GM10266 (cell line): ENCODE measurements around the gene HAUS6.
A peak's percentile ranks its signal among the peaks of the same experiment; 100 is the strongest.

Source experiments
- DNase-seq: peaks from one replicate; pipeline ENCODE4 v3.0.0; 2012; ENCODE audit errors: extremely low spot score
- TF ChIP-seq, protein P1 (sequence below): IDR thresholded peaks from 2 replicates; pipeline ENCODE4 v1.5.1; 2012; ENCODE audit warnings: mild to moderate bottlenecking, low read depth; ENCODE audit not compliant: control insufficient read depth, insufficient read depth; ENCODE audit errors: missing control alignments

The HAUS6 gene

DNA sequence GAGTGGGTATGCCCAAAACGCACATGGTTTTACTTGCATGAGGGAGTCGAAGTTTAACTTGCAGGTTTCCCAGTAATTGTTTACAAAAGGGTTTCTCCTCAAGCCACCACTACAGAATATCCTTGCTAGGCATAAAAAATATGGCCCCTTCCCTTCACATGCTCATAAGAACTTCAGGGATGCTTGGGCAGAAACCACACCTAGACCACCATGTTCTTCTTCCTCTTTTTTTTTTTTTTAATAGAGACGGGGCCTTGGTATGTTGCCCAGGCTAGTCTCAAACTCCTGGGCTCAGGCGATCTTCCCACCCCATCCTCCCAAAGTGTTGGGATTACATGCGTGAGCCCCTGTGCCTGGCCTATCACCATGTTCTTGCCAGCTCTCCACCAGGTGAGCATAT, 43.2 kb upstream of the HAUS6 start:
- TF ChIP-seq, protein P1, sequence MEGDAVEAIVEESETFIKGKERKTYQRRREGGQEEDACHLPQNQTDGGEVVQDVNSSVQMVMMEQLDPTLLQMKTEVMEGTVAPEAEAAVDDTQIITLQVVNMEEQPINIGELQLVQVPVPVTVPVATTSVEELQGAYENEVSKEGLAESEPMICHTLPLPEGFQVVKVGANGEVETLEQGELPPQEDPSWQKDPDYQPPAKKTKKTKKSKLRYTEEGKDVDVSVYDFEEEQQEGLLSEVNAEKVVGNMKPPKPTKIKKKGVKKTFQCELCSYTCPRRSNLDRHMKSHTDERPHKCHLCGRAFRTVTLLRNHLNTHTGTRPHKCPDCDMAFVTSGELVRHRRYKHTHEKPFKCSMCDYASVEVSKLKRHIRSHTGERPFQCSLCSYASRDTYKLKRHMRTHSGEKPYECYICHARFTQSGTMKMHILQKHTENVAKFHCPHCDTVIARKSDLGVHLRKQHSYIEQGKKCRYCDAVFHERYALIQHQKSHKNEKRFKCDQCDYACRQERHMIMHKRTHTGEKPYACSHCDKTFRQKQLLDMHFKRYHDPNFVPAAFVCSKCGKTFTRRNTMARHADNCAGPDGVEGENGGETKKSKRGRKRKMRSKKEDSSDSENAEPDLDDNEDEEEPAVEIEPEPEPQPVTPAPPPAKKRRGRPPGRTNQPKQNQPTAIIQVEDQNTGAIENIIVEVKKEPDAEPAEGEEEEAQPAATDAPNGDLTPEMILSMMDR = no peak
- no peak for DNase-seq

DNA sequence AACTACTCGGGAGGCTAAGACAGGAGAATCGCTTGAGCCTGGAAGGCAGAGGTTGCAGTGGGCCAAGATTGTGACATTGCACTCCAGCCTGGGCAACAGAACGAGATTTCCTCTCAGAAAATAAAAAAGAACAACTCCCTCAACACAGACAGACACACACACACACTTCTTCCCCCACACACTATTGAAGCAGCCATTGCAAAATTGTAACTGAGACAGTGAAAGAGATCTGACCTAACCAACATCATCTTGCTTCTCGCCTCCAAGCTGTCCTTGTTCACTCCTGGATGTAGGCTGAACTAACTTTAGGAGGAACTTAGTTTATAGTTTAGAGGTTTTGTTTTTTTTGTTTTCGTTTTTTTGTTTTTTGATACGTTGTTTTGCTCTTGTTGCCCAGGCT, 37.6 kb upstream of the HAUS6 start:
- TF ChIP-seq, protein P1 = no peak
- DNase-seq = no peak

DNA sequence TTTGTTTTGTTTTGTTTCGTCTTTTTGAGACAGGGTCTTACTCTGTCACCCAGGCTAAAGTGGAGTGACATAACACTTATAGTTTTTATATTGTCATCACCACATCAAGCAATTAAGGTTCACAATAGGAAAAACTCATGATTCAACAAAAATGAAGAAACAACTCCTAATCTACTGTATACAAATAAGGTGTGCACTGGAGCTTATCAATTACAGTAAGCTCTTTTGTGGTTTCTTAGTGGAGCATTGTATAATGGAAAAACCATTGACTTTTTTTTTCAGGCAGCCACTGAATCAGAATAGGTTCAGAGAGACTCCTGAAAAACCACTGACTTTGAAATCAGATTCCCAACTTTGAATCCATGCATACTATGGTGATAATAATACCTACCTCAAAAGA, 35.4 kb upstream of the HAUS6 start:
- DNase-seq = no peak
- TF ChIP-seq, protein P1 = no peak

DNA sequence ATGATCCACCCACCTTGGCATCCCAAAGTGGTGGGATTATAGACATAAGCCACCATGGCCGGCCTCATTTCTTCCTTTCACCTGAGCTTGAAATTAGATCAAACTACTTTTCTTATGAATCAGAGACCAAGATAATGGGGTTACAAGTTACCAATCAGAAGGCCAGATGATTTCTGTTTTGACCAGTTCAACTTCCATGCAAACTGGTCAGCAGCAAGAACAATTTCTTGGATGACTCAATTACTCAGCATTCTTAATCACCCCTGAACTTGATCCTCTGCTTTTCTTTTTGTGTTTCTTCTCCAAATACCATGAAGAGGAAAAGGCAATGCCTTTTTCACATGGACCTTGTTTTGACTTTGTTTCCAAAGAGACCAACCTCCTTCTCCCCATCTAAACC, 34.6 kb upstream of the HAUS6 start:
- DNase-seq = no peak
- TF ChIP-seq, protein P1 = no peak

DNA sequence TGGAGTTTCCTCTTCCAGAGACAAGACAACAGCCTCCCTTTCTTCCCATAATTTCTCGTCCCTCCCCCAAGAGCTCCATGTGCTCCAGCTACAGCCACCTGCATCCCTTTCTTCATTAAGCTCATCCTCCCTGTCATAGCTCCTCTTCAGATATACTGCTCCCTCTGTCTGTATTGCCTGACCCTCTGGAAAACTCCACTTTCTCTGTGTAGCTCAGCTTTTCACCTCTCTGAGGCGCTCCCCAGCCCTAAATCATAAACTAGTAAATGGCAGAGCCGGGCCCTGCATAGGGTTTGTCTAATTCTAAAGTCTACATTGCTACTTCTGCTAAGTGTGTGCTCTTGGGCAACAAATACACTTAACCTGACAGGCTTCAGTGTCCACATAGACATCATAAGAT, 33.4 kb upstream of the HAUS6 start:
- no peak for DNase-seq
- TF ChIP-seq, protein P1 = no peak

DNA sequence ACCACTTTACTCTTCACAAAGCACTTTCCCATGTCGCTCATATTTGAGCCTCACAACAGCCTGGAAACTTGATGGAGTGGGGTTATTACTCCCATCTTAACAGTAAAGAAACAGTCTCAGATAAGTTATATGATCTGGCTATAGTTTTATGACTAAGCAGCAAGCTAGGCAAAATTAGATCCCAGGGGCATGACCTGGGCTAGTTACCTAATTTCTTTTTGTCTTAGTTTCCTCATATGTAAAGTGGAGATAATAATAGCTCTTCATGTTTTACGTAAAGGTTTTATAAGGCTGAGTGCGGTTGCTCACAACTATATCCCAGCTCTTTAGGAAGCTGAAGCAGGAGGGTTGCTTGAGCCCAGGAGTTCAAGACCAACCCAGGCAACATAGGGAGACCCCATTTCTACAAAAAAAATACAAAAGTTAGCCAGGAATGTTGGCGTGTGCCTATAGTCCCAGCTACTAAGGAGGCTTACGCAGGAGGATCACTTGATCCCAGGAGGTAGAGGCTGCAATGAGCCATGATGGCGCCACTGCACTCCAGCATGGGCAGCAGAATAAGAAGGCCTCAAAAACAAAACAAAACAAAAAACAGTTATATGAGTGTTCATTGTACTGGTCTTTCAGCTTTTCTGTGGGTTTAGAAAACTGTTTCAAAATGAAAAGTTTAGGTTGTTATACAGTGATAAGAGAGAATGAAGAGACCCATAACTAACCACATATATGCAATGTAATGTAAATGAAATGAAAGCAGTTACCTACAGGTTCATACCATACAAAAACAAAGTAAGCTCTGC, 31.0 kb upstream of the HAUS6 start:
- TF ChIP-seq, protein P1 = peak; percentile 14
- DNase-seq = no peak

DNA sequence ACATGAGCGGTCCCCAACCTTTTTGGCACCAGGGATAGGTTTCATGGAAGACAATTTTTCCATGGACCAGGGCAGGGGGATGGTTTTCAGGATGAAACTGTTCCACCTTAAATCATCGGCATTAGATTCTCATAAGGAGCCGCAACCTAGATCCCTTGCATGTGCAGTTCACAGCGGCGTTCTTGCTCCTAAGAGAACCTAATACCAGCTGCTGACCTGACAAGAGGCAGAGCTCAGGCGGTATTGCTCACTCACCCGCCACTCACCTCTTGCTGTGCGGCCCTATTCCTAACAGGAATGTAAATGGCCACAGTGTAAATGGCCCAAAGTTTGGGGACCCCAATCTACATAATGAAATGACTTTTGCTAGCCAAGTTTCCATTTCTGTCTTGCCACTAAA, 27.7 kb upstream of the HAUS6 start:
- TF ChIP-seq, protein P1 = no peak
- DNase-seq = no peak
